IPS DF 4.7 (cell line): ENCODE data around the gene COL24A1.
"Not testable (repeated sequence)": the region's sequence is repeated elsewhere in the genome, so short reads cannot be mapped to it uniquely, and the experiment has no call there.

Experiments
- DNase-seq: peaks from one replicate; pipeline ENCODE4 v3.0.0-alpha.2; 2013; ENCODE audit warnings: low spot score; ENCODE audit errors: extremely low read depth

Gene COL24A1

GRCh38 chr1:85894651-85895050 is 261.9 kb downstream of the COL24A1 start:
- DNase-seq = no peak

DNA sequence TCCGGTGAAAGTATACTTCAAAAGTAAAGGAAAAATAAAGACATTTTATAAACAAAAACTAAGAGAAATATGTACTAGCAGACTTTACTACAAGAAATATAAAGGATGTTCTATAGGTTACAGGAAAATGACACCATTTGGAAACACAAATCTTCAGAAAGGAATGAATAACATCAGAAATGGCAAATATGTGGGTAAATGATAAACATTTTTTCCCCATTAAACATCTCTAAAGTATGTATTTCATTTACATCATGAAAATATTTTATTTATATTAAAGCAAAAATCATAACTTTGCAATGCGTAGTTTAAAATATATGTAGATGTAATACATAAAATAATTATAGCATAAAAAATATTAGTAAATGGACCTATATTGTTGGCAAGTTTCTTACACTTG is 264.2 kb downstream of the COL24A1 start:
- DNase-seq = no peak

GRCh38 chr1:85889870-85890269 is 266.7 kb downstream of the COL24A1 start:
- DNase-seq = no peak

DNA sequence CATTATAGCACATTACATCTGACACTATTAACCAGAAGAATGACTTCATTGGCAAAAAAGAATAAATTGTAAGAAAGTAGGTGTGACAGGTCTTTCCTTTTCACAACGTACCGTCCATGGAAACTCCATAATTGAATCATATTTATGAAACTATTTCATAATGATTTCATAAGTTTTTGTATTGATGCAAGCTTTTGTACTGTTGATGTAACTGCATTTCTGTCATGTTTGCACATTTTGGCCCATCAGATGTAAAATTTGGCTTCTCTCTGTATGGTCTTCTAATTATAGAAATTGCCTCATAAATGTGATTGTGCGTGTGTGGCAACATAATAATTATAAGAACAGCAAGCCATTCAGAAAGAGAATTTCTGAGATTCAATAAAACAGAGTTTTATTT is 267.7 kb downstream of the COL24A1 start:
- DNase-seq = no peak

DNA sequence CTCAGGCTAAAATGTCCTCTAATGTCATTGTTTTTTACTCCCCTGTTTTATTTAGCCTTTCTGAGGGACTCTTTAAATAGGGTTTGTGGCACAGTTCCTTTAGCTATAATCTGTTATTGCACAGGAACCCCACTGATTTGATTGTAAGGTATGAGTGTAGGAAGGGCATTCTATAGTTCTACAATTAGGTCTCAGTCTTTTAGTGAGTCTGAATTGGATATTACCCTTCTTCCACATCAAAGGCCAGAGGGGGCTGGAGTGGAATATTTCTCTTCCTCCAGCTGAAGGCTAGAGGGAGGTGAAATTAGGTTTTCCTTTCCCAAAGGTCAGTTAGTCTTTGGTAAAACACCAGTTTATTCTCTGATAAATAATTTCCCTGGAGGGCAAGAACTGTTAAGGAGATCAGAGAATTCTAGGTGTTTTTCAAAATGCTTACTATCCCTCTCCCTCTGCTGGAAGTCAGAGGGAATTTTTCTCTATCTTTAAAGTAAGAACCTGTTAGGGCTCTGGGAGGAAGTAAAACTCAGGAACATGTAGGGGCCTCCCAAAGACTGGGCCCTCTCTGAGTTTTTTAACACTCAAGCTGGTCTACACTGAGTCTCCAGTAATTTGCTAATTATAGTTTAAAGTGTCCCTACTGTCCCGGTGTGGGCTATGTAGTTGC is 272.1 kb downstream of the COL24A1 start:
- peak; percentile 11 for DNase-seq

DNA sequence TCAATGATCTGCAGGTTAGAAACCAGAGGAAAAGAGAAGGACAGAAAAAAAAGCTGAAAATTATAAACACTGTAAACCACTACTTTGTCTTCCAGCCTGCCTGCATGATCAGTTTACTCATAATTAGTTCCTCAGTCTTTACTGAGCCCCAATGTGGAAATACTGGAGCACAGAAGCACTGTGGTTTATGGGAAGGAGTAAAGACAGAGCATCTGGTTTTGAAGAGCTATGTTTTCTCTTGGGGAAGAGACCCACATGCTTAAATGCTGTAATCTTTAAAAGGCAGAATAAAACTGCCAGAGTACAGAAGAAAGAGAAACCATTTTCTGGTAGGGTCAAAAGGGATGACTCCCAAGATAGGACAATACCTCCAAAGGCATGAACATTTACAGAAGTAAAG is 289.4 kb downstream of the COL24A1 start:
- DNase-seq = no peak

- no peak for DNase-seq
These were observed 291.4 kb downstream of the COL24A1 start for GRCh38 chr1:85865213-85865612.

DNA sequence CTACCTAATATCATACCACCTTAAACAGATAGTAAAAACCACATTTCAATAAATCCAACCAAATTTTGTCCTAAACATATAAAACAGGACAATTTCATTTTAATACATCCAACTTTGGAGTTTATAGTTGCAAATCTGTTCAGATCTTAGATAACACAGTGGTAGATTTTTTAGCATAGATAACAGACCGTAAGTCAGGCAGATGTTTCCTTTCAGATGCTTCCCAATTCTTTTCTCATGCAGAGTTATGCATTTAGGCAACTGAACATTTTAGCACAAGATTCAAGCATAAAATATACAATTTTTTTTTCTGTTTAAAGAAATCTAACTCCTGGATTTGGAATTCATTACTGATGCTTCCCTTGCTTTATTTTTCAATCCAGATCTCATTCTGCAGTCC is 291.8 kb downstream of the COL24A1 start:
- no peak for DNase-seq

GRCh38 chr1:85863639-85864038 is 292.9 kb downstream of the COL24A1 start:
- DNase-seq = not testable (repeated sequence)

- no peak for DNase-seq
These were observed 294.1 kb downstream of the COL24A1 start for GRCh38 chr1:85862456-85862855.

DNA sequence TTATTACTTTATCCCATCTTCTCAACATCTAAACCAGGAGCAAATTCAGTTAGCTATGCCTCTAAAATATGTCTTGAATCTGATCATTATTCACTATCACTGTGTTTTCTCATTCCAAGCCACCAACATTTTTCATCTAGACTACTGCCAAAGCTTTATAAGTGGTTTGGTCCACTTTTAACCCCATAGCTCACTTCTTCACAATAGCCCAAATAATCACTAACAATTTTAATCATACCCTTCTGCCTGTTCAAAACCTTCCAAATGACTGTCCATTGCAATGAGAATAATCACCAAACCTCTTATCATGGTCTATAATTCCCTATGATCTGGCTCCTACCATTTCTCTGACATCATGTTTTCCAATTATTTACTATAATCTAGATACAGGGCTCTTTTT is 298.6 kb downstream of the COL24A1 start:
- no peak for DNase-seq

GRCh38 chr1:85850238-85850637 is 306.3 kb downstream of the COL24A1 start:
- DNase-seq = no peak

DNA sequence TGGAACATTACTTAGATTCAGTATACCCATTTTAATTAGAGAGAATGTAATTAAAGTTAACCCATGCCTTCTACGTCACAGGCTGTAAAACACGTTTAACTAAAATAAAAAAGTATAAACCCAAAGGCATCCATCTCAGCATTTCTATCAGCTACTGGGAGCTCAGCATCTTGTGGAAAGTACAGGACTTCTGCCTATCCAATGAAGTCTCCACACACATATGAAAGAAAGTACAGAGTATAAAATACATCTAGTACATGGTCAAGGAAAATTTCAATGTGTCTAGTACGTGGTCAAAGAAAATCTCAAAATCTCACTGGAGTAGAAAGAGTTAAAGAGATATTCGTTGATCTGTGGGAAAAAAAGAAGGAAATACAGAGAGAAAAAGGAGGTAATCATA is 306.9 kb downstream of the COL24A1 start:
- no peak for DNase-seq

- no peak for DNase-seq
These were observed 309.2 kb downstream of the COL24A1 start for GRCh38 chr1:85847356-85847755.

DNA sequence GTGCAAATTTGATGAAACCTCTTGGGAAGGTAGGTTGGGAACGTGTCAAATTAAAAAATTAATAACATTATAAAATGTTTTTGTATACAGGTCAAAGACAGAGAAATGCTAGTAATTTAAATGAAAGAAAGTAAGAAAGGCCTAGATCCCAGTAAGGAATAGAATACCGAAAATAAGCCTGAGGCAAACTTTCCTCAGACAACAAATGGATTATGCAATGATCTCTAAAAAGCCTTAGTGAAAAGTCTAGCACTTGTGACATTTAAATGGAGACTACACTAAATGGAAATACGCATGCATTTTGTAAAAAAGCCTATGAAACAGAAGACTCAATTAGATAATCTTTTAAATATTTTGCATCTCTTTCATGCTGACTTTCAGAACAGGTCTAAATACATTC is 309.9 kb downstream of the COL24A1 start:
- no peak for DNase-seq

DNA sequence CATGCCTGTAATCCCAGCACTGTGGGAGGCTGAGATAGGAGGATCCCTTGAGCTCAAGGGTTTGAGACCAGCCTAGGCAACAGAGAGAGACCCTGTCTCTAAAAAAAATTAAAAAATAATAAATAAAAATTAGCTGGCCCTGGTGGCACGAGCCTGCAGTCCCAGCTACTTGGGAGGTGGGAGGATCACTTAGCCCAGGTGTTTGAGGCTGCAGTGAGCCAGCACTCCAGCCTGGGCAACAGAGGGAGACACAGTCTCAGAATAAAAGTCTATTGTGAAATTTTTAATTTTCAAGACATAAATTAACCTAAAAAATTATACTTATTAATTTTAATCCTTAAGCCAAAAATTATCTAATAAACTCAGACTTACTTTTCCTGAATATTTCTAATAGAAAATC is 317.1 kb downstream of the COL24A1 start:
- no peak for DNase-seq

DNA sequence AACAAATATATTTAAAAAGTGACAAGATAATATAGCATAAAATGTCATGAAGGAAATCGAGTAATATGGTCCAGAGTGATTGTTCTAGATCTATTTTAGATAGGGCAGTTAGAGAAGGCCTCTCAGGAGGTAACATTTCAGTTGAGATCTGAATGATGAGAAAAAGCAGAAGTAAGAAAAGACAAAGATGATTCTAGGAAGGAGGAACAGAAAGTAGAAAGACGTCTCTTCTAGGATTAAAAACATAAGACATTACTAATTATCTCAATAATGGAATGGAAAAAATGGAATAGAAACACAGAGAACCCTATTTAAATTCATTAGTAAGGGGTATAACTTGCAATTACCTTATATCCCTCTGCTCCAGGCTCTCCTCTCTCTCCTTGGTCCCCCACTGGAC is 318.3 kb downstream of the COL24A1 start:
- DNase-seq = no peak

DNA sequence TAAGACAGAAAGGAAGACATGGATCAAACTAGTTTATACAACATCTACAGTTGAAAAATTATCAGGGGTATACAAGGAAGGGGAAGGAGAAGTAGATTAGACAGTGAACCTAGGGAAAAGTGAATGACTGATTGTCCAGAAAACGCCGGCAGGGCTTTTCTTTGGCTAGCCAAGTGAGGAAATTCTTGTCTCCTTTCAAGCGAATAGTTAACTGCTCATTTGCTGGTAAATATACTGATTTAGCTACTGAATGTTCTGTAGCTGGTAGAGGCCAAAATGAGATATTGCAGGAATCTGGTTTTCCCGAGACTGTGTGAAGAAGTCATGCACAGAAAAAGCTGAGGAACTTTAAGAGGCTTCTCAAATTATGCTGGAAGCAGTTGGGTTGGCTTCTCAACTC is 319.8 kb downstream of the COL24A1 start:
- no peak for DNase-seq

DNA sequence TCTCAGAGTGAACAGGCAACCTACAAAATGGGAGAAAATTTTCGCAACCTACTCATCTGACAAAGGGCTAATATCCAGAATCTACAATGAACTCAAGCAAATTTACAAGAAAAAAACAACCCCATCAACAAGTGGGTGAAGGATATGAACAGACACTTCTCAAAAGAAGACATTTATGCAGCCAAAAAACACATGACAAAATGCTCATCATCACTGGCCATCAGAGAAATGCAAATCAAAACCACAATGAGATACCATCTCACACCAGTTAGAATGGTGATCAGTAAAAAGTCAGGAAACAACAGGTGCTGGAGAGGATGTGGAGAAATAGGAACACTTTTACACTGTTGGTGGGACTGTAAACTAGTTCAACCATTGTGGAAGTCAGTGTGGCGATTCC is 323.4 kb downstream of the COL24A1 start:
- not testable (repeated sequence) for DNase-seq

DNA sequence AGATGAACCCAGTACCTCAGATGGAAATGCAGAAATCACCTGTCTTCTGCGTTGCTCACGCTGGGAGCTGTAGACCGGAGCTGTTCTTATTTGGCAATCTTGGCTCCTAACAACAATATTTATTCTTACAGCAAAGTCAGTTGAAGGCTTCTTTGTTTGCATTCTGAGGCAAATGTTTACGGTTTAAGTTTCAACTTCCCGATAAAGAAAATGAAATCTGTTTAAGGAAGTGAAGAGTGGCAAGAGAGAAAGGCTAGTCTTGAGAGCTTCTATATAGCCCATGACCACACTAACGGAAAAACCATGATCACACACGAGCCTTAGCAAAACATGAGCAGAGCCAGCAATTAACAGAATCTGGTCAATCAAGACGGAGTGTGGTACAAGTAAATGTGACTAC is 325.7 kb downstream of the COL24A1 start:
- no peak for DNase-seq

DNA sequence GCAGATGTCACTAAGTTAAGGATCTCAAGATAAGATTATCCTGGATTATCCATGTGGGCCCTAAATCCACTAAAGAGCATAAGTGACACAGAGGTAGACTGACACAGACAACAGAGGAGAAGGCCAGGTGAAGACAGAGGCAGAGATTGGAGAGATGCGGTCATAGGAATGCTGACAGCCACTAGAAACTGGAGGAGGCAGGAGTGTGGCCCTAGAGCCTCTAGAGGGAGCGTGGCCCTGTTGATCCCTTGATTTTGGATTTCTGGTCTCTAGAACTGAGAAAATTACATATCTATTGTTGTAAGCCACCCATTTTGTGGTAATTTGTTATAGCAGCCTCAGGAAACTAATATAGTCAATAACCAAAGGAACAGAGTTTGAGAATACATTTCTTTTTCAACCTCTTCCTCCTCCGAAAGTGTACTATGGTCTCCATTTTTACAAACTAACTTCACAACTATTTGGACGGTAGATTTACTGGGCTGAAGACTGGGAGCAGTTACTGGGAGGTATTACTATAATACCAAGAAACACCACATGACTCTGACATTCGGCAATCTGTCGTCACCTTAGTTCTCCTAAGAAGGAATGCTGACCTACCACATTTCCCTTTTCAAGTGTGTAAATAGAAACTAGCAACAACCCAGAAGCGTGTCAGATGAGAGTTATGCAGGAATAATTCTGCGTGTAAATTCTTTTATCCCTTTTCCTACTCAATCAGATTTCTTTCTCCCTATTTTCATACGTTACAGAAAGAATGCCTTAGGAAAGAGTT is 332.3 kb downstream of the COL24A1 start:
- DNase-seq = no peak

GRCh38 chr1:85822696-85823095 is 333.9 kb downstream of the COL24A1 start:
- no peak for DNase-seq

GRCh38 chr1:85818371-85818770 is 338.2 kb downstream of the COL24A1 start:
- DNase-seq = no peak
